Neural crest cell (in vitro differentiated cells): Measurements from ENCODE around the gene TMPRSS2. TPM values are rescaled to one million over a fixed set of nuclear protein-coding genes. Genes with fewer than 3 reads are reported as not detected.

ENCODE experiments used
- DNase-seq: peaks from one replicate; pipeline ENCODE4 v3.0.0; 2021; ENCODE audit warnings: low read depth, mixed read lengths, low spot score
- H3K27ac Mint-ChIP-seq: one replicate; pipeline ENCODE4 v1.8.0; 2021; ENCODE audit warnings: mild to moderate bottlenecking, mixed read lengths; ENCODE audit not compliant: unreplicated experiment
- H3K27me3 Mint-ChIP-seq: 2 replicates; pipeline ENCODE4 v1.8.0; 2021; ENCODE audit warnings: low read depth, mild to moderate bottlenecking, mixed read lengths
- H3K36me3 Mint-ChIP-seq: 2 replicates; pipeline ENCODE4 v1.8.0; 2021; ENCODE audit warnings: low read depth, mild to moderate bottlenecking, mixed read lengths
- H3K4me1 Mint-ChIP-seq: 2 replicates; pipeline ENCODE4 v1.8.0; 2021; ENCODE audit warnings: mixed read lengths
- H3K4me3 Mint-ChIP-seq: one replicate; pipeline ENCODE4 v1.8.0; 2021; ENCODE audit warnings: mild to moderate bottlenecking, mixed read lengths
- H3K9me3 Mint-ChIP-seq: 2 replicates; pipeline ENCODE4 v1.8.0; 2021; ENCODE audit warnings: mixed read lengths
- CTCF ChIP-seq: fragments of 200-600 bp; sonication (generic); conservative IDR thresholded peaks from 2 replicates; pipeline ENCODE4 v1.5.0; 2021; ENCODE audit warnings: antibody characterized with exemption, mild to moderate bottlenecking
- total RNA-seq: library from RNA; stranded (reverse); gene quantifications from 2 replicates; pipeline ENCODE4 v1.2.1, GENCODE V29; 2021

The TMPRSS2 gene
- total RNA-seq, 1 donor from 2014 or later = not detected

- no peaks in the 10 kb centered on the region for H3K4me1 Mint-ChIP-seq
- H3K9me3 Mint-ChIP-seq = no peaks in the 10 kb centered on the region
- no peak for TF ChIP-seq CTCF
- H3K36me3 Mint-ChIP-seq = no peaks in the 10 kb centered on the region
- no peak overlapping the region for H3K27ac Mint-ChIP-seq
- no peak for DNase-seq
- no peak overlapping the region for H3K4me3 Mint-ChIP-seq
- peaks cover 16% of the 10 kb centered on the region for H3K27me3 Mint-ChIP-seq
These were observed 37.8 kb upstream of the TMPRSS2 start for GRCh38 chr21:41545500-41546359.

GRCh38 chr21:41542727-41543126, 34.8 kb upstream of the TMPRSS2 start:
- Mint-ChIP-seq H3K27ac (no peak overlapping the region), H3K27me3 (peaks cover 16% of the 10 kb centered on the region), H3K4me3 (no peak overlapping the region), H3K9me3 (no peaks in the 10 kb centered on the region), H3K36me3 (no peaks in the 10 kb centered on the region), H3K4me1 (no peaks in the 10 kb centered on the region)
- no peak for TF ChIP-seq CTCF
- no peak for DNase-seq

- Mint-ChIP-seq H3K9me3 (no peaks in the 10 kb centered on the region), H3K27ac (no peak overlapping the region), H3K4me3 (no peak overlapping the region), H3K36me3 (no peaks in the 10 kb centered on the region), H3K4me1 (no peaks in the 10 kb centered on the region), H3K27me3 (no peaks in the 10 kb centered on the region)
- DNase-seq = no peak
- TF ChIP-seq CTCF = no peak
These were observed 29.4 kb upstream of the TMPRSS2 start for GRCh38 chr21:41537356-41537755.

GRCh38 chr21:41536827-41537103, 28.8 kb upstream of the TMPRSS2 start:
- Mint-ChIP-seq H3K36me3 (no peaks in the 10 kb centered on the region), H3K27me3 (no peaks in the 10 kb centered on the region), H3K4me3 (no peak overlapping the region), H3K9me3 (no peaks in the 10 kb centered on the region), H3K4me1 (no peaks in the 10 kb centered on the region), H3K27ac (no peak overlapping the region)
- no peak for TF ChIP-seq CTCF
- DNase-seq = no peak

GRCh38 chr21:41536076-41536826, 28.3 kb upstream of the TMPRSS2 start:
- no peak for TF ChIP-seq CTCF
- DNase-seq = no peak
- Mint-ChIP-seq H3K4me3 (no peak overlapping the region), H3K9me3 (no peaks in the 10 kb centered on the region), H3K27me3 (no peaks in the 10 kb centered on the region), H3K36me3 (no peaks in the 10 kb centered on the region), H3K27ac (no peak overlapping the region), H3K4me1 (no peaks in the 10 kb centered on the region)
